Uterus (tissue), 4 donors: ENCODE data around the gene TAF13. TPM values are rescaled to one million over a fixed set of nuclear protein-coding genes. Genes with fewer than 3 reads are reported as not detected.
"Not testable (repeated sequence)": the region's sequence is repeated elsewhere in the genome, so short reads cannot be mapped to it uniquely, and the experiment has no call there.

Experiments
- DNase-seq, 2 donors: peaks; one replicate each; pipeline ENCODE4 v3.0.0-alpha.2; 2019 to 2020
- H3K27ac ChIP-seq, 2 donors: fragments of 200-600 bp; sonication (generic); 1 replicate in 1 of 2; 2 replicates in 1 of 2; pipeline ENCODE4 v1.5.1; 2016 to 2018
- H3K27me3 ChIP-seq, 2 donors: fragments of 200-600 bp; sonication (generic); one replicate each; pipeline ENCODE4 v1.5.1; 2018 to 2019; ENCODE audit warnings: control low read depth in 1 of 2
- H3K36me3 ChIP-seq, 2 donors: fragments of 200-600 bp; sonication (generic); one replicate each; pipeline ENCODE4 v1.5.1; 2019; ENCODE audit warnings: control low read depth in 1 of 2
- H3K4me1 ChIP-seq, 2 donors: fragments of 200-600 bp; sonication (generic); one replicate each; pipeline ENCODE4 v1.5.1; 2018 to 2019; ENCODE audit warnings: control low read depth in 1 of 2
- H3K4me3 ChIP-seq, 2 donors: fragments of 200-600 bp; sonication (generic); 1 replicate in 1 of 2; 2 replicates in 1 of 2; pipeline ENCODE4 v1.5.1; 2018 to 2019; ENCODE audit warnings: mild to moderate bottlenecking in 1 of 2
- H3K9me3 ChIP-seq, 2 donors: fragments of 200-600 bp; sonication (generic); one replicate each; pipeline ENCODE4 v1.5.1; 2019; ENCODE audit warnings: control low read depth in 1 of 2
- POLR2A ChIP-seq, 2 donors: fragments of 450-650 bp; IDR thresholded peaks; one replicate each; pipeline ENCODE4 v1.6.1; 2016; ENCODE audit warnings: antibody characterized with exemption in 2 of 2, mild to moderate bottlenecking in 1 of 2, moderate library complexity in 1 of 2
- intact Hi-C: fragments of 100-400 bp; cut with DNase I; formaldehyde crosslinking; loops from one replicate; pipeline ENCODE4 v1.15.1; 2023; ENCODE audit warnings: low total_unique reads
- total RNA-seq, 4 donors: library from RNA; depleted of rRNA in 3 of 4; stranded (reverse); fragments of >200 nt in 3 of 4; gene quantifications; one replicate each; pipeline versions ENCODE4 v1.1.0 to v1.2.4, GENCODE V29; 2014 to 2023
- TF ChIP-seq, protein P1 (sequence below), 4 experiments: fragments of 200-600 bp in 2 of 4; fragments of 450-650 bp in 2 of 4; sonication (generic) in 2 of 4; IDR thresholded peaks; one replicate each; pipeline ENCODE4 v1.5.1; 2016 to 2019; ENCODE audit warnings: antibody characterized with exemption in 4 of 4, mild to moderate bottlenecking in 2 of 4, moderate library complexity in 1 of 4
- donor health status: DM: yes; HTN: yes; CAD: no.

TAF13 gene
- total RNA-seq, 4 donors from 2014 or later = 2.0 to 56.3 (median 25.7) TPM

- no peak for DNase-seq
- TF ChIP-seq POLR2A (IDR thresholded peaks at IDR 0.05) = no peak
- TF ChIP-seq, protein P1, sequence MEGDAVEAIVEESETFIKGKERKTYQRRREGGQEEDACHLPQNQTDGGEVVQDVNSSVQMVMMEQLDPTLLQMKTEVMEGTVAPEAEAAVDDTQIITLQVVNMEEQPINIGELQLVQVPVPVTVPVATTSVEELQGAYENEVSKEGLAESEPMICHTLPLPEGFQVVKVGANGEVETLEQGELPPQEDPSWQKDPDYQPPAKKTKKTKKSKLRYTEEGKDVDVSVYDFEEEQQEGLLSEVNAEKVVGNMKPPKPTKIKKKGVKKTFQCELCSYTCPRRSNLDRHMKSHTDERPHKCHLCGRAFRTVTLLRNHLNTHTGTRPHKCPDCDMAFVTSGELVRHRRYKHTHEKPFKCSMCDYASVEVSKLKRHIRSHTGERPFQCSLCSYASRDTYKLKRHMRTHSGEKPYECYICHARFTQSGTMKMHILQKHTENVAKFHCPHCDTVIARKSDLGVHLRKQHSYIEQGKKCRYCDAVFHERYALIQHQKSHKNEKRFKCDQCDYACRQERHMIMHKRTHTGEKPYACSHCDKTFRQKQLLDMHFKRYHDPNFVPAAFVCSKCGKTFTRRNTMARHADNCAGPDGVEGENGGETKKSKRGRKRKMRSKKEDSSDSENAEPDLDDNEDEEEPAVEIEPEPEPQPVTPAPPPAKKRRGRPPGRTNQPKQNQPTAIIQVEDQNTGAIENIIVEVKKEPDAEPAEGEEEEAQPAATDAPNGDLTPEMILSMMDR (IDR thresholded peaks at IDR 0.05) = no peak
- Histone ChIP-seq H3K27ac (no peak overlapping the region), H3K4me3 (no peak overlapping the region), H3K4me1 (no peaks in the 10 kb centered on the region), H3K36me3 (no peaks in the 10 kb centered on the region), H3K9me3 (no peaks in the 10 kb centered on the region), H3K27me3 (no peaks in the 10 kb centered on the region)
- intact Hi-C loops = no loop called here
Observed at GRCh38 chr1:109060707-109061106, 15.1 kb downstream of the TAF13 start.

GRCh38 chr1:109059026-109059425, 16.8 kb downstream of the TAF13 start:
- Histone ChIP-seq H3K9me3 (no peaks in the 10 kb centered on the region), H3K36me3 (no peaks in the 10 kb centered on the region), H3K27me3 (no peaks in the 10 kb centered on the region), H3K4me3 (no peak overlapping the region), H3K27ac (no peak overlapping the region), H3K4me1 (no peaks in the 10 kb centered on the region)
- TF ChIP-seq POLR2A (IDR thresholded peaks at IDR 0.05) = no peak
- TF ChIP-seq, protein P1 (IDR thresholded peaks at IDR 0.05) = no peak
- intact Hi-C loops = no loop called here
- DNase-seq = no peak

DNA sequence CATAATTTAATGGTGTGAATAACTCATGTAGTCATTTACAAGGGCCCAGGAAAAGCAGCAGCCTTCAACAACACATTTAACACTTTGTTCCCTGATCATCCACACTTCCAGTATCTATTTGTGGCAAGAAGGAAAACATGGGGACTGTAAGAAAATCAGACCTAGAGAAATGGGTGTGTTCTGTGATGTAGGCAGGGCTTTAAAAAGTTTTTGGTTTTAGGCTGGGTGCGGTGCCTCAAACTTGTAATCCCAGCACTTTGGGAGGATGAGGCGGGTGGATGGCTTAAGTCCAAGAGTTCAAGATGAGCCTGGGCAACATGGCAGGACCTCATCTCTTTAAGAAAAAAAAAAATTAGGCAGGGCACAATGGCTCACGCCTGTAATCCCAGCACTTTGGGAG, 19.7 kb downstream of the TAF13 start:
- no peak for DNase-seq
- intact Hi-C loops = no loop called here
- no peaks in the 10 kb centered on the region for H3K27me3 ChIP-seq
- no peaks in the 10 kb centered on the region for H3K36me3 ChIP-seq
- no peak overlapping the region for H3K27ac ChIP-seq
- no peaks in the 10 kb centered on the region for H3K4me1 ChIP-seq
- H3K9me3 ChIP-seq = no peaks in the 10 kb centered on the region
- no peak overlapping the region for H3K4me3 ChIP-seq
- no peak for TF ChIP-seq POLR2A (IDR thresholded peaks at IDR 0.05)
- TF ChIP-seq, protein P1 (IDR thresholded peaks at IDR 0.05) = no peak

- H3K4me1 ChIP-seq, H3K27ac ChIP-seq, H3K4me3 ChIP-seq, H3K27me3 ChIP-seq, H3K36me3 ChIP-seq, DNase-seq, H3K9me3 ChIP-seq, intact Hi-C loops: not testable (repeated sequence)
Observed at GRCh38 chr1:109052145-109052544, 23.7 kb downstream of the TAF13 start.

GRCh38 chr1:109050228-109050995, 25.4 kb downstream of the TAF13 start:
- intact Hi-C loops = no loop called here

More at GRCh38 chr1:109050228-109050995, 25.4 kb downstream of the TAF13 start:
- Histone ChIP-seq H3K4me3 (no peak overlapping the region), H3K36me3 (no peaks in the 10 kb centered on the region), H3K4me1 (no peaks in the 10 kb centered on the region), H3K27me3 (no peaks in the 10 kb centered on the region), H3K27ac (no peak overlapping the region), H3K9me3 (no peaks in the 10 kb centered on the region)
- DNase-seq = no peak
- TF ChIP-seq POLR2A (IDR thresholded peaks at IDR 0.05) = no peak
- TF ChIP-seq, protein P1 (IDR thresholded peaks at IDR 0.05) = no peak
